HEK293T (cell line): Measurements from ENCODE around the gene SLC4A1.

Experiments used
- CTCF ChIA-PET: fragments of 350-600 bp; formaldehyde crosslinking; extraction: SDS; loops from one replicate; lab custom pipeline; 2021; ENCODE audit warnings: antibody characterized with exemption, inconsistent platforms; lab: Yijun Ruan, JAX
- POLR2A ChIA-PET: fragments of 350-600 bp; formaldehyde crosslinking; extraction: SDS; loops from one replicate; lab custom pipeline; 2020; ENCODE audit warnings: antibody characterized with exemption, inconsistent platforms; lab: Yijun Ruan, JAX
- DNase-seq: peaks from one replicate; pipeline ENCODE4 v3.0.0; 2012; ENCODE audit warnings: mixed read lengths; ENCODE audit errors: extremely low spot score
- ARNT ChIP-seq: fragments of 450-650 bp; IDR thresholded peaks from 2 replicates; pipeline ENCODE4 v1.6.1; 2017; ENCODE audit warnings: mild to moderate bottlenecking
- BHLHE40 ChIP-seq: fragments of 450-650 bp; IDR thresholded peaks from 2 replicates; pipeline ENCODE4 v1.6.1; 2016; ENCODE audit warnings: mild to moderate bottlenecking, moderate library complexity, borderline replicate concordance
- CTBP1 ChIP-seq: fragments of 450-650 bp; IDR thresholded peaks from 2 replicates; pipeline ENCODE4 v1.6.1; 2016; ENCODE audit warnings: borderline replicate concordance
- ELF4 ChIP-seq: fragments of 450-650 bp; IDR thresholded peaks from 2 replicates; pipeline ENCODE4 v1.6.1; 2017; ENCODE audit warnings: antibody characterized with exemption
- FOXA1 ChIP-seq: fragments of 450-650 bp; IDR thresholded peaks from 2 replicates; pipeline ENCODE4 v1.6.1; 2016; ENCODE audit warnings: mild to moderate bottlenecking
- FOXK2 ChIP-seq: fragments of 450-650 bp; IDR thresholded peaks from 2 replicates; pipeline ENCODE4 v1.6.1; 2016; ENCODE audit warnings: mild to moderate bottlenecking
- FOXM1 ChIP-seq: fragments of 450-650 bp; IDR thresholded peaks from 2 replicates; pipeline ENCODE4 v1.6.1; 2017; ENCODE audit warnings: mild to moderate bottlenecking, borderline replicate concordance
- HDGF ChIP-seq: fragments of 450-650 bp; IDR thresholded peaks from 2 replicates; pipeline ENCODE4 v1.6.1; 2017; ENCODE audit warnings: antibody characterized with exemption, borderline replicate concordance
- L3MBTL2 ChIP-seq: fragments of 450-650 bp; conservative IDR thresholded peaks from 2 replicates; pipeline ENCODE4 v1.6.1; 2016; ENCODE audit warnings: mild to moderate bottlenecking
- LEF1 ChIP-seq: fragments of 450-650 bp; IDR thresholded peaks from 2 replicates; pipeline ENCODE4 v1.6.1; 2017; ENCODE audit warnings: mild to moderate bottlenecking, borderline replicate concordance
- NFRKB ChIP-seq: fragments of 450-650 bp; IDR thresholded peaks from 2 replicates; pipeline ENCODE4 v1.6.1; 2016; ENCODE audit warnings: mild to moderate bottlenecking, moderate library complexity
- SP1 ChIP-seq: fragments of 450-650 bp; IDR thresholded peaks from 2 replicates; pipeline ENCODE4 v1.6.1; 2017
- SUZ12 ChIP-seq: fragments of 450-650 bp; IDR thresholded peaks from 2 replicates; pipeline ENCODE4 v1.6.1; 2016; ENCODE audit warnings: mild to moderate bottlenecking
- TARDBP ChIP-seq: fragments of 450-650 bp; IDR thresholded peaks from 2 replicates; pipeline ENCODE4 v1.6.1; 2016
- ZNF384 ChIP-seq: fragments of 450-650 bp; IDR thresholded peaks from 2 replicates; pipeline ENCODE4 v1.6.1; 2016
- TF ChIP-seq, protein P1 (sequence below): fragments of 450-650 bp; IDR thresholded peaks from 2 replicates; pipeline ENCODE4 v1.6.1; 2016

The SLC4A1 gene

DNA sequence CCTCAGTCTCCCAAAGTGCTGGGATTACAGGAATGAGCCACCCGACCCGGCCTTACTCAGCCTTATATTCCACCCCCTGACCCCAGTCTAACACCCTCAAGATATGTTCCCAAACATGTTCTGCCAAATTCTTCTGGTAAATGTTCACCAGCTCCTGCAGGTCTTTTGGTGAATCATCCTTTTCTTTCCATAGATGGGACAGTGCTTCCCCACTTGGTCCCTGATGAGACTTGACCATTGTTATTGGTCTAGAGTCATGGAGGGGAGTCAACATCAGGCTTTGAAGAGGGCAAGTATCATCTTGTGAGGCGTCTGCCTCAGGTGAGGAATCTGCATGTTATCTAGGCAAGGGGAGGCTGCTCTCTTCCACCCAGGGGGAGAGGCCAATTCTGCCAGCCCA is 30.0 kb upstream of the SLC4A1 start:
- ChIA-PET CTCF (no interaction called here), POLR2A (no interaction called here)
- no peak for DNase-seq
- no peak for TF ChIP-seq TARDBP
- TF ChIP-seq, protein P1, sequence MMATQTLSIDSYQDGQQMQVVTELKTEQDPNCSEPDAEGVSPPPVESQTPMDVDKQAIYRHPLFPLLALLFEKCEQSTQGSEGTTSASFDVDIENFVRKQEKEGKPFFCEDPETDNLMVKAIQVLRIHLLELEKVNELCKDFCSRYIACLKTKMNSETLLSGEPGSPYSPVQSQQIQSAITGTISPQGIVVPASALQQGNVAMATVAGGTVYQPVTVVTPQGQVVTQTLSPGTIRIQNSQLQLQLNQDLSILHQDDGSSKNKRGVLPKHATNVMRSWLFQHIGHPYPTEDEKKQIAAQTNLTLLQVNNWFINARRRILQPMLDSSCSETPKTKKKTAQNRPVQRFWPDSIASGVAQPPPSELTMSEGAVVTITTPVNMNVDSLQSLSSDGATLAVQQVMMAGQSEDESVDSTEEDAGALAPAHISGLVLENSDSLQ = no peak
- TF ChIP-seq HDGF = no peak
- no peak for TF ChIP-seq FOXA1

DNA sequence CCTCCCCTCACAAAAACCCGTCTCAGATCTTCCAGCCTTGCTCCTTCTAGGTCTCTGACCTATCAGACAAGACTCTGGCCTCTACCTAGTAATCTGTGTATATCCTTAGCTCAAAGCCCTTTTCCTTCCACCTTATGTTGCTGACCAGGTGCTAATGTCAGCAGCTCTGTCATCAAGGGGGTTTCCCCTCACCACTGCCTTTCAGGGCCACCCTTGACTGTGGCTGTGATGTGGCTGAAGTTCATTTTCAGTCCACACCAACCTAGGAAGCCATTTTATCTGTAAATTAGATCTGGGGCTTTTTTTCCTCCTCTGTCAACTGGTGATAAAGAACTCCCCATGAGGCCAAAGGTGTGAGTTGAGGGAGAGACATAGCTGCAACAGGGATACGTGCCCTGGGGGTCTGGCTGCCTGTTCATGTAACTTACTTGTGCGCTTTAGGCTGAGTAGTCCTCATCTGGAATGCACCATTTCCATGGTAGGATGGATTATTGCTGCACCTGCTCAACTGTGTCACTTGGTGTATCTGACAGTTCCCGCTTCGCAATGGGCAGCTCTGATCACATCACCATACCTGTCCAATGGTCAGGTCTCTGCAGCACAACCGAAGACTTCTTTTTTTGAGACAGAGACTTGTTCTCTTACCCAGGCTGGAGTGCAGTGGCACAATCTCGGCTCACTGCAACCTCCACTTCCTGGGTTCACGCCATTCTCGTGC is 25.7 kb upstream of the SLC4A1 start:
- TF ChIP-seq ELF4 (no peak), L3MBTL2 (no peak), ARNT (no peak), TARDBP (no peak), NFRKB (no peak), FOXK2 (no peak), FOXM1 (no peak)
- POLR2A ChIA-PET = no interaction called here
- no peak for DNase-seq
- CTCF ChIA-PET = no interaction called here

DNA sequence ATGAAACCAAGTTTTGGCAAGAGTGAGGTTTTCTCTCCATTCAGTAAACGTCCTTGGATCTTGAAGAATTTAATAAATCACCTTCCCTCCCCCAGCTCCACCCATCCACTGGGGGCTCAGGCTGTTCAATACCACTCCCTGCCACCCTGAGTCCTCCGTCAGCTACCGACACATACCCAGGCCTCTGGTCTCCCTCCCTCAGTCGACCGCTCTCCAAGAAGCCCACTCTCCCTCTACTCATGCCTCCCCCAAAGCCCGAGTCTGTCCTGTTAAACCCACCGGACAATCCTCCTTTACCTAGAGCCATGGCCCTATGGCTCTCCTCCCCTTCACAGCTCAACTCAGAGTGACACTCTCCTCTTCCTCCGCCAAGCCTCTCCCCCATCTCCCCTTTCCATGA is 19.7 kb upstream of the SLC4A1 start:
- ChIA-PET POLR2A (interaction anchor here (0.6 kb wide), 1 partner anchor 24 kb away, joined by 3 read pairs; no protein-coding TSS in a partner anchor), CTCF (interaction anchor here (0.7 to 0.9 kb wide), 2 partner anchors 78 to 294 kb away, joined by 3 read pairs; no protein-coding TSS in a partner anchor)
- no peak for DNase-seq
- TF ChIP-seq FOXA1 (no peak), SP1 (no peak), SUZ12 (no peak), NFRKB (no peak), ZNF384 (no peak), BHLHE40 (no peak), CTBP1 (no peak), TARDBP (no peak), LEF1 (no peak), FOXK2 (no peak), ELF4 (no peak)
- TF ChIP-seq, protein P1 = no peak

DNA sequence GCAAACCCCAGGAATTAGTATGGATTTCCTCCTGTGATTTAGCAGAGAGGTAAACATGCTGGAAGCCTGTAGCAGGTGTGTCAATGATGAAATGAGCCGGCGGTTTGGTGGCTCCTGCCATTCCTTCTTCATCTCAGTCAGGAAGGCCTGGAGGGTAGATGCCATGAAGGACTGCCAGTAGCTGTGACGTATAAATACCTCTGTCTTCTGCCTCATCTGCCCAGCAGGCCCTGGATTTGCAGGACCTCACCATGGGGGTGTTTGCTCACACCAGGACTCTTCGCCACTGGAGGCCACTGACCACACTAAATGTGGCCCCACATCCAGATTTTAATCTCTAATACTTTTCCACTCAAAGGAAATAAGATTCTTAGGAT is 16.1 kb upstream of the SLC4A1 start:
- DNase-seq = no peak
- no peak for TF ChIP-seq ARNT
- no peak for TF ChIP-seq NFRKB
- TF ChIP-seq CTBP1 = no peak
- TF ChIP-seq FOXM1 = no peak
- CTCF ChIA-PET = no interaction called here
- POLR2A ChIA-PET = no interaction called here

DNA sequence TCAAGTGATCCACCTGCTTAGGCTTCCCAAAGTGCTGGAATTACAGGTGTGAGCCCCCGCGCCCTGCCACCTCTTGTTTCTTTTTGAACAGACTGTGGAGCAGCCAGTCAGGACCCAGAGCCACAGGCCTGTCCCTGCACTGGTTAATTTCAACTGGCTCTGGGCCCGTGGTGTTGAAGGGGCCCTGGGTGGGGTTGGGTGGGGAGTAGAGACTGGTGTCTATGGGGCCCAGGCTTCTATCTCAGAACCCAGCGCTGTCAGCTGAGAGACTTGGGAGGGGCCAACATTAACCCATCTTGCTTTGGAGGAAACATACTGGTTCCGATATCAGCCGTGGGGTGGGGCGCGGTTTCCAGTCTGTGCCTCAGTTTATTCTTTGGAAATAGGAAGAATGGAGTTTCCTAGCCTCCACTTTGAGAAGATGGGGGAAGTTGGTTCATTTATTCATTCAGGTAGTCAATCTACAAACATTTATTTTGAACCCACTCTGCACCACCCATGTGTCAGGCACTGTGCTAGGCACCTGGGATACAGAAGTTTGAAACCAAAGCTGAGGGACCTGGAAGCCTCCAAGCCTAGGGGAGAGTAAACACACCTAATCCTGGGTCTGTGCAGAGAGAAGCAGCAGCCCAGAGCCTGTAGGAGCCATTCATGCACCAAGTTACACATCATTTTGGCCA is 15.5 kb upstream of the SLC4A1 start:
- DNase-seq = no peak
- TF ChIP-seq SP1 (no peak), ELF4 (no peak), FOXM1 (no peak)
- POLR2A ChIA-PET = no interaction called here
- CTCF ChIA-PET = no interaction called here

DNA sequence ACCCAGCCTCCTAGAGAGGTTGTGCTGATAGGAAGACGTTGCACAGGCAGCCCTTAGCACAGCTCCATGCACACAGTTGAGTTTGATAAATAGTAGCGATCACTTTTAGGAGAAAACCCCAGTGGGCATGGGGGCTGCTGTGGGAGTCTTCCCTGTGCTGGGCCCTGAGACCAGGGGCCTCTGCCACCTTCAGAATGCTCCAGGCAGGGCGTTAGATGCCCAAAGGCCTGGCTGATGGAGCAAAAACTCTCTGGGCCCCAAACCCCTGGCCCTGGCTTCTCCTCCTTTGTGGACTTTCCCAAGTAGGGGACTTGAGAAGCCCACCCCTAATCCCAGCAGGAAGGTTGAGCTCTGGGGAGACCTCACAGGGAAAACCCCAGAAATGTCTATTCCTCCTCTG is 14.3 kb upstream of the SLC4A1 start:
- POLR2A ChIA-PET = interaction anchor here (0.6 kb wide), 1 partner anchor 65 kb away, joined by 3 read pairs; no protein-coding TSS in a partner anchor
- DNase-seq = no peak
- CTCF ChIA-PET = no interaction called here
- TF ChIP-seq CTBP1 = no peak
- TF ChIP-seq ARNT = no peak
- TF ChIP-seq FOXK2 = no peak

DNA sequence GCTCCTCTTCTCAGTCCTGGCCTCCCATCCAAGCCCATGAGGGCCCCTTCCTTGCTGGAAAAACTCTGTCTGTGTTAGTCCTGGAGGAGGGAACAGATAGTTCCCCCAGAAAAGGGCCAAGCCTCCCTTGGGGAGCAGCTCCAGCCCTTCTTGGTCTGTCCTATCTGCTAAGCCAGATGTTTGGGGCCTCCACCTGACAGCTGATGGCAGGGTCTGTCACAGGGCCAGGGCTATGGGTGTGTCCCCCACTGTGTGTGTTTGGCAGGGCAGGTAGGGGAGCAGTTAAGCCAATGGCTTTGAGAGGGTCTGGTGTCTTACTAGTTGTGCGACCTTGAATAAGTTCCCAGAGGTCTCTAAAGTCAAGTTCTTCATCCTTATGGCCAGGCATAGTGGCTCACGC is 13.6 kb upstream of the SLC4A1 start:
- no peak for DNase-seq
- ChIA-PET CTCF (no interaction called here), POLR2A (no interaction called here)
- no peak for TF ChIP-seq ARNT
- no peak for TF ChIP-seq FOXA1
- TF ChIP-seq LEF1 = no peak
- no peak for TF ChIP-seq ZNF384
- no peak for TF ChIP-seq CTBP1
- TF ChIP-seq TARDBP = no peak

DNA sequence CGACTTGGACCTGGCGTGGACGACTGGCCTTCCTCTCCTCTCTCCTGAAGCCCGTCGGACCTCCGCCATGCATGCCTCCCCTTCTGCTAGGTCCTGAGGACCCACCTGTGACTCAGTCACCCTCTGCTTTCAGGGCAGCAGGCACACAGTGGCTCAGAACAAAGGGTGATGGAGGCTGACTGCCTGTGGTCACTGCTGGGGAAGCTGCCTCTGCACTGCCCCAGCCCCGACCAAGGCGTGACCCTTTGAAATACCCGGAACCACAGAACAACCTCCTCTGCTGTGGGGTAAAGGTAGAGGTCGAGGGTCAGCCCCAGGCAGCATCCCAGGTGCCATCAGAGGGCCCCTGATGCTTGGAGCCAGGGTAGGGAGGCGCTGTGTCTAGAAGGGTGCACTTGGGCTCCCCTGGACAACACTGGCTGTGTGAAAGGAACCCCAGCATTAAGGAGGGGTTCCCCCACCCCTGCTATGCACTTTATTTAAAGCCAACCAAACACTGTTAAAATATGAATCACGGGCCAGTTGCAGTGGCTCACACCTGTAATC is 12.5 kb upstream of the SLC4A1 start:
- no peak for DNase-seq
- CTCF ChIA-PET = no interaction called here
- POLR2A ChIA-PET = no interaction called here
- no peak for TF ChIP-seq LEF1
- TF ChIP-seq, protein P1 = no peak
- no peak for TF ChIP-seq FOXM1
